Ecto neural progenitor cell (in vitro differentiated cells): ENCODE data around the gene PCDHA11.
"Not testable (repeated sequence)": the region's sequence is repeated elsewhere in the genome, so short reads cannot be mapped to it uniquely, and the experiment has no call there.

Experiments used
- DNase-seq: peaks from one replicate; pipeline ENCODE4 v3.0.0-alpha.2; 2018; ENCODE audit warnings: low spot score

Gene PCDHA11

DNA sequence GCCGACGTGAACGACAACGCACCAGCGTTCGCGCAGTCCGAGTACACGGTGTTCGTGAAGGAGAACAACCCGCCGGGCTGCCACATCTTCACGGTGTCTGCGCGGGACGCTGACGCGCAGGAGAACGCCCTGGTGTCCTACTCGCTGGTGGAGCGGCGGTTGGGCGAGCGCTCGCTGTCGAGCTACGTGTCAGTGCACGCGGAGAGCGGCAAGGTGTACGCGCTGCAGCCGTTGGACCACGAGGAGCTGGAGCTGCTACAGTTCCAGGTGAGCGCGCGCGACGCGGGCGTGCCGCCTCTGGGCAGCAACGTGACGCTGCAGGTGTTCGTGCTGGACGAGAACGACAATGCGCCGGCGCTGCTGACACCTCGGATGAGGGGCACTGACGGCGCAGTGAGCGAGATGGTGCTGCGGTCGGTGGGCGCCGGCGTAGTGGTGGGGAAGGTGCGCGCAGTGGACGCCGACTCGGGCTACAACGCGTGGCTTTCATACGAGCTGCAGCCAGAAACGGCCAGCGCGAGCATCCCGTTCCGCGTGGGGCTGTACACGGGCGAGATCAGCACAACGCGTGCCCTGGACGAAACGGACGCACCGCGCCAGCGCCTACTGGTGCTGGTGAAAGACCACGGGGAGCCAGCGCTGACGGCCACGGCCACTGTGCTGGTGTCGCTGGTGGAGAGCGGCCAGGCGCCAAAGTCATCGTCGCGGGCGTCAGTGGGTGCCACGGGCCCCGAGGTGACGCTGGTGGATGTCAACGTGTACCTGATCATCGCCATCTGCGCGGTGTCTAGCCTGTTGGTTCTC is 18.7 kb upstream of the PCDHA11 start:
- not testable (repeated sequence) for DNase-seq

GRCh38 chr5:140855772-140856674 is 12.7 kb upstream of the PCDHA11 start, which contains the start of gene PCDHA10:
Gene PCDHA10, plus strand, starts transcription at chr5:140855897. Its CDS starts 152 bp downstream, at chr5:140856049.
- DNase-seq: no peak

GRCh38 chr5:140857177-140857986 is 11.4 kb upstream of the PCDHA11 start:
- no peak for DNase-seq

- DNase-seq: no peak
Measured at GRCh38 chr5:140857987-140858240, 10.8 kb upstream of the PCDHA11 start.

- no peak for DNase-seq
Measured at GRCh38 chr5:140862441-140863295, 6.1 kb upstream of the PCDHA11 start.

DNA sequence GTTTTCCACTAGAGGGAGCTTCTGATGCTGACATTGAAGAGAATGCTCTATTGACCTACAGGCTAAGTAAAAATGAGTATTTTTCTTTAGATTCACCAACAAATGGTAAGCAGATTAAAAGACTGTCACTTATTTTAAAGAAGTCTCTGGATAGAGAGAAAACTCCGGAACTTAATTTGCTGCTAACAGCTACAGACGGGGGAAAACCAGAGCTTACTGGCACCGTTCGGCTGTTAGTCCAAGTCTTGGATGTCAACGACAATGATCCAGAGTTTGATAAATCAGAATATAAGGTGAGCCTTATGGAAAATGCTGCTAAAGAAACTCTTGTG is 764 bp downstream of the PCDHA11 start:
- DNase-seq: no peak

DNA sequence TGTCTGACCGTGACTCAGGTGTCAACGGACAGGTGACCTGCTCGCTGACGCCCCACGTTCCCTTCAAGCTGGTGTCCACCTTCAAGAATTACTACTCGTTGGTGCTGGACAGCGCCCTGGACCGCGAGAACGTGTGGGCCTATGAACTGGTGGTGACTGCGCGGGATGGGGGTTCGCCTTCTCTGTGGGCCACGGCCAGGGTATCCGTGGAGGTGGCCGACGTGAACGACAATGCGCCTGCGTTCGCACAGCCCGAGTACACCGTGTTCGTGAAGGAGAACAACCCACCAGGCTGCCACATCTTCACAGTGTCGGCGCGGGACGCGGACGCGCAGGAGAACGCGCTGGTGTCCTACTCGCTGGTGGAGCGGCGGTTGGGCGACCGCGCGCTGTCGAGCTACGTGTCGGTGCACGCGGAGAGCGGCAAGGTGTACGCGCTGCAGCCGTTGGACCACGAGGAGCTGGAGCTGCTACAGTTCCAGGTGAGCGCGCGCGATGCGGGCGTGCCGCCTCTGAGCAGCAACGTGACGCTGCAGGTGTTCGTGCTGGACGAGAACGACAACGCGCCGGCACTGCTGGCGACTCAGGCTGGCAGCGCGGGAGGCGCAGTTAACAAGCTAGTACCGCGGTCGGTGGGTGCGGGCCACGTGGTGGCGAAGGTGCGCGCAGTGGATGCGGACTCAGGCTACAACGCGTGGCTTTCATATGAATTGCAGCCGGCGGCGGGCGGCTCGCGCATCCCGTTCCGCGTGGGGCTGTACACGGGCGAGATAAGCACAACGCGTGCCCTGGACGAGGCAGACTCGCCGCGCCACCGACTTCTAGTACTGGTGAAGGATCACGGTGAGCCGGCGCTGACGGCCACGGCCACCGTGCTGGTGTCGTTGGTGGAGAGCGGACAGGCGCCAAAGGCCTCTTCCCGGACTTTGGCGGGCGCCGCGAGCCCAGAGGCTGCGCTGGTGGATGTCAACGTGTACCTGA is 1.8 kb downstream of the PCDHA11 start:
- no peak for DNase-seq

GRCh38 chr5:140875085-140876065 is 6.6 kb downstream of the PCDHA11 start, which contains the start of gene PCDHA12:
Gene PCDHA12, plus strand, starts transcription at chr5:140875308. Its CDS starts 165 bp downstream, at chr5:140875473.
- peak; percentile 61 for DNase-seq

GRCh38 chr5:140876541-140877261 is 7.9 kb downstream of the PCDHA11 start:
- not testable (repeated sequence) for DNase-seq

GRCh38 chr5:140877262-140877581 is 8.5 kb downstream of the PCDHA11 start:
- DNase-seq: no peak

DNA sequence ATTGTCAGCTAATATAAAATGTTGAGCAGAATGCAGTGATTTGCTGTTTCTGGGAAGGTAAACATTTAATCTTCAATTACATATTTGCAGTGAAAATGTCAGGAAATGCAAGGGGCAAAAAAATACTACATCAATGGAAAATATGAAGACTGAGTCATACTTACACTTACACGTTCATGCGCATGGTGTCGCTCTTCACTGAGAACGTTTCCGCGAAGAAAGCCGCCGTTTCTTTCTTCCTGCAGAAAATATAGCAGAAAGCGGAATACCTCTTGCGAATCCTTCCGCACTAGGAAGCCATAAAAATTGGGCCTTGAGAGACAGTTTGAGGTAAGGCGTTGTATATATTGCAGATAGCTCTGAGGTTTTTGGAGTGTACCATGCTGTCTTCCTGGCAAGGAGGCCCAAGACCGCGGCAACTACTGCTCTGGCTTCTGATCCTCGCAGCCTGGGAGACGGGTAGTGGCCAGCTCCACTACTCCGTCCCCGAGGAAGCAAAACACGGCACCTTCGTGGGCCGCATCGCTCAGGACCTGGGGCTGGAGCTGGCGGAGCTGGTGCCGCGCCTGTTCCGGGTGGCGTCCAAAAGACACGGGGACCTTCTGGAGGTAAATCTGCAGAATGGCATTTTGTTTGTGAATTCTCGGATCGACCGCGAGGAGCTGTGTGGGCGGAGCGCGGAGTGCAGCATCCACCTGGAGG is 13.3 kb downstream of the PCDHA11 start, which contains the start of gene PCDHA13:
Gene PCDHA13 (plus strand): TSS at position 236 of the 702 bp plus-strand sequence. CDS start 145 bp downstream, at position 381.
- DNase-seq: peak; percentile 47

DNA sequence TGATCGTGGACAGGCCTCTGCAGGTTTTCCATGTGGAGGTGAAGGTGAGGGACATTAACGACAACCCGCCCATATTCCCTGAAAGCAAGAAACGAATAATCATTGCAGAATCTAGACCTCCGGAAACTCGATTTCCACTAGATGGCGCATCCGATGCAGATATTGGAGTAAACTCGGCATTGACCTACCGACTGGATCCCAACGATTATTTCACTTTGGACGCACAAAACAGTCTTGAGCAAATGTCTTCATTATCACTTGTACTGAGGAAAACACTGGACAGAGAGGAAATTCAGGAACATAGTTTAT is 13.8 kb downstream of the PCDHA11 start:
- DNase-seq: peak; percentile 51

DNA sequence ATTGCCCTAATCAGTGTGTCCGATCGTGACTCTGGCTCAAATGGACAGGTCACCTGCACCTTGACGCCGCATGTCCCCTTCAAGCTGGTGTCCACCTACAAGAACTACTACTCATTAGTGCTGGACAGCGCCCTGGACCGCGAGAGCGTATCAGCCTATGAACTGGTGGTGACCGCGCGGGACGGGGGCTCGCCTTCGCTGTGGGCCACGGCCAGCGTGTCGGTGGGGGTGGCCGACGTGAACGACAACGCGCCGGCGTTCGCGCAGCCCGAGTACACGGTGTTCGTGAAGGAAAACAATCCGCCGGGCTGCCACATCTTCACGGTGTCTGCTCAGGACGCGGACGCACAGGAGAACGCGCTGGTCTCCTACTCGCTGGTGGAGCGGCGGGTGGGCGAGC is 14.6 kb downstream of the PCDHA11 start:
- no peak for DNase-seq

DNA sequence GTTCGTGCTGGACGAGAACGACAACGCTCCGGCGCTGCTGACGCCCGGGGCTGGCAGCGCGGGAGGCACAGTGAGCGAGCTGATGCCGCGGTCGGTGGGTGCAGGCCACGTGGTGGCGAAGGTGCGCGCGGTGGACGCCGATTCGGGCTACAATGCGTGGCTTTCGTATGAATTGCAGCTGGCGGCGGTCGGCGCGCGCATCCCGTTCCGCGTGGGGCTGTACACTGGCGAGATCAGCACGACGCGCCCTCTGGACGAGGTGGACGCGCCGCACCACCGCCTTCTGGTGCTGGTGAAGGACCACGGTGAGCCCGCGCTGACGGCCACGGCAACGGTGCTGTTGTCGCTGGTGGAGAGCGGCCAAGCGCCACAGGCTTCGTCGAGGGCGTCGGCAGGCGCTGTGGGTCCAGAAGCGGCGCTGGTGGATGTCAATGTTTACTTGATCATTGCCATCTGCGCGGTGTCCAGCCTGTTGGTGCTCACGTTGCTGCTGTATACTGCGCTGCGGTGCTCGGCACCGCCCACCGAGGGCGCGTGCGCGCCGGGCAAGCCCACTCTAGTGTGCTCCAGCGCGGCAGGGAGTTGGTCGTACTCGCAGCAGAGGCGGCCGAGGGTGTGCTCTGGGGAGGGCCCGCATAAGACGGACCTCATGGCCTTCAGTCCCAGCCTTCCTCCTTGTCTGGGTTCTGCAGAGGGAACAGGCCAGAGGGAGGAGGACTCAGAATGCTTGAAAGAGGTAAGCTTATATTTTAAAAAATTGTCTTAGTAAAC is 15.4 kb downstream of the PCDHA11 start:
- DNase-seq: no peak

DNA sequence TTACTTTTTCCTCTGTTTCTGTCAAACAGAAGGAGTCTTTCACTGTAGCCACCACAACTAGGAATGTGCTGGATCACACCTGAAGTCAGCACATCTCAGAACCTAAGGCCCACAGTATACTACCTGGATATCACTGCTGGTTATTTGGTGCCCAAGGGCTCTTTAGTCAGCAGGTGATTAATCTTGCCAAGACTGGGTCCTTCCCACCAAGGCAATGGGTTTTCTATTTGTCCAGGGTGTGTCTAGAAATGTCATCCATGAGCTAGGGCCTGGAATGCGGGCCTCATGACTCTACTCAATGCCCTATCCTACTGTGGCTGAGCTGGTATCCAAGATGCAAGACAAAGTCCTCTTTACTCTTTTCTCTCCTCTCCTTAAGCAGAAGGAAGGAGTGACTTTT is 47.6 kb downstream of the PCDHA11 start:
- DNase-seq: no peak
